Adrenal gland (tissue), 5 donors: ENCODE results near the gene TPSB2.

Experiments used
- POLR2A ChIP-seq, 2 donors: fragments of 450-650 bp; IDR thresholded peaks; one replicate each; pipeline ENCODE4 v1.6.1; 2017; ENCODE audit warnings: antibody characterized with exemption in 2 of 2, mild to moderate bottlenecking in 2 of 2, moderate library complexity in 1 of 2
- TF ChIP-seq, protein P1 (sequence below), 6 experiments: fragments of 450-650 bp in 4 of 6; fragments of 200-600 bp in 2 of 6; sonication (generic) in 1 of 6; IDR thresholded peaks; 1 replicate in 5 of 6; 2 replicates in 1 of 6; pipeline versions ENCODE4 v1.5.1 to v1.8.0; 2016 to 2021; ENCODE audit warnings: antibody characterized with exemption in 6 of 6, mild to moderate bottlenecking in 2 of 6, moderate library complexity in 1 of 6
- donor health status: DM: no; HTN: no; CAD: no.

DNA sequence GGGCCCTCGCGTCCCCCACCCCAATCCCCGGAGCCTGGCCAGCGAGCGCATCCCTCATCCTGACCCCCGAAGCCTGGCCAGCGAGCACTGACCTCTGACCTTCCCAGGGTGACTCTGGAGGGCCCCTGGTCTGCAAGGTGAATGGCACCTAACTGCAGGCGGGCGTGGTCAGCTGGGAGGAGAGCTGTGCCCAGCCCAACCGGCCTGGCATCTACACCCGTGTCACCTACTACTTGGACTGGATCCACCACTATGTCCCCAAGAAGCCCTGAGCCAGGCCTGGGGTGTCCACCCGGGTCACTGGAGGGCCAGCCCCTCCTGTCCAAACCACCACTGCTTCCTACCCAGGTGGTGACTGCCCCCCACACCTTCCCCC lies 28.2 kb upstream of the TPSB2 start:
- no peak for TF ChIP-seq POLR2A (IDR thresholded peaks at IDR 0.05)
- TF ChIP-seq, protein P1, sequence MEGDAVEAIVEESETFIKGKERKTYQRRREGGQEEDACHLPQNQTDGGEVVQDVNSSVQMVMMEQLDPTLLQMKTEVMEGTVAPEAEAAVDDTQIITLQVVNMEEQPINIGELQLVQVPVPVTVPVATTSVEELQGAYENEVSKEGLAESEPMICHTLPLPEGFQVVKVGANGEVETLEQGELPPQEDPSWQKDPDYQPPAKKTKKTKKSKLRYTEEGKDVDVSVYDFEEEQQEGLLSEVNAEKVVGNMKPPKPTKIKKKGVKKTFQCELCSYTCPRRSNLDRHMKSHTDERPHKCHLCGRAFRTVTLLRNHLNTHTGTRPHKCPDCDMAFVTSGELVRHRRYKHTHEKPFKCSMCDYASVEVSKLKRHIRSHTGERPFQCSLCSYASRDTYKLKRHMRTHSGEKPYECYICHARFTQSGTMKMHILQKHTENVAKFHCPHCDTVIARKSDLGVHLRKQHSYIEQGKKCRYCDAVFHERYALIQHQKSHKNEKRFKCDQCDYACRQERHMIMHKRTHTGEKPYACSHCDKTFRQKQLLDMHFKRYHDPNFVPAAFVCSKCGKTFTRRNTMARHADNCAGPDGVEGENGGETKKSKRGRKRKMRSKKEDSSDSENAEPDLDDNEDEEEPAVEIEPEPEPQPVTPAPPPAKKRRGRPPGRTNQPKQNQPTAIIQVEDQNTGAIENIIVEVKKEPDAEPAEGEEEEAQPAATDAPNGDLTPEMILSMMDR (IDR thresholded peaks at IDR 0.05), result no peak
